ENCODE results near the gene CCL23. TPM values are rescaled to one million over a fixed set of nuclear protein-coding genes. Genes with fewer than 3 reads are reported as not detected.

CCL23 gene
- polyA plus RNA-seq, 1 donor from 2014 or later = not detected

DNA sequence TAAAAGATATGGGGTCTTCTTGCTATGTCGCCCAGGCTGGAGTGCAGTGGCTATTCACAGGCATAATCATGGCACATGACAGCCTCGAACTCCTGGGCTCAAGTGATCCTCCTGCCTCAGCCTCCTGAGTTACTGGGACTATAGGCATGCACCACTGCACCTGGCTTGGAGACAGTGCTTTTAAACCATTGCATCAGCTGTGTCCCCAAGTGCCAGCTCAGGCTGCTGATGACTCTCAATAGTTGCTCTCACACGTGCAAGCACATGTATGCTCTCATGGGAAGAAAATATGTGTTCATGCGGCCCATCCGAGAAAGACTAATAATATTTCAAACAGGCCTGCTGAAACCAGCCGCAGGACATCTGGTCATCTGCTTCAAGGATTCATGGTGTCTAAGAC, 45.2 kb downstream of the CCL23 start:
- H3F3A ChIP-seq (ENCODE audit: insufficient read depth, low read length, poor library complexity, severe bottlenecking) = no peaks in the 10 kb centered on the region
- no peak overlapping the region for H2AFZ ChIP-seq (ENCODE audit: low read depth, low read length)
- no peaks in the 10 kb centered on the region for H3K9me2 ChIP-seq (ENCODE audit: insufficient read depth, low read length)
- no peaks in the 10 kb centered on the region for H3K79me2 ChIP-seq (replicated peaks; ENCODE audit: insufficient read depth, low read length)
- no peak overlapping the region for H3K9ac ChIP-seq (ENCODE audit: low read length)
- H3K4me3 ChIP-seq (ENCODE audit: low read length) = no peak overlapping the region
- no peak overlapping the region for H3K27ac ChIP-seq (ENCODE audit: low read length)
- H3K4me2 ChIP-seq (ENCODE audit: low read length) = no peak overlapping the region
- H4K20me1 ChIP-seq (ENCODE audit: insufficient read depth) = no peaks in the 10 kb centered on the region
- TF ChIP-seq RAD21 (conservative IDR thresholded peaks at IDR 0.05) = no peak
- TF ChIP-seq EZH2 (IDR thresholded peaks at IDR 0.05; ENCODE audit: borderline replicate concordance, insufficient read depth, low read length, poor library complexity, severe bottlenecking) = no peak
- TF ChIP-seq, protein P1, sequence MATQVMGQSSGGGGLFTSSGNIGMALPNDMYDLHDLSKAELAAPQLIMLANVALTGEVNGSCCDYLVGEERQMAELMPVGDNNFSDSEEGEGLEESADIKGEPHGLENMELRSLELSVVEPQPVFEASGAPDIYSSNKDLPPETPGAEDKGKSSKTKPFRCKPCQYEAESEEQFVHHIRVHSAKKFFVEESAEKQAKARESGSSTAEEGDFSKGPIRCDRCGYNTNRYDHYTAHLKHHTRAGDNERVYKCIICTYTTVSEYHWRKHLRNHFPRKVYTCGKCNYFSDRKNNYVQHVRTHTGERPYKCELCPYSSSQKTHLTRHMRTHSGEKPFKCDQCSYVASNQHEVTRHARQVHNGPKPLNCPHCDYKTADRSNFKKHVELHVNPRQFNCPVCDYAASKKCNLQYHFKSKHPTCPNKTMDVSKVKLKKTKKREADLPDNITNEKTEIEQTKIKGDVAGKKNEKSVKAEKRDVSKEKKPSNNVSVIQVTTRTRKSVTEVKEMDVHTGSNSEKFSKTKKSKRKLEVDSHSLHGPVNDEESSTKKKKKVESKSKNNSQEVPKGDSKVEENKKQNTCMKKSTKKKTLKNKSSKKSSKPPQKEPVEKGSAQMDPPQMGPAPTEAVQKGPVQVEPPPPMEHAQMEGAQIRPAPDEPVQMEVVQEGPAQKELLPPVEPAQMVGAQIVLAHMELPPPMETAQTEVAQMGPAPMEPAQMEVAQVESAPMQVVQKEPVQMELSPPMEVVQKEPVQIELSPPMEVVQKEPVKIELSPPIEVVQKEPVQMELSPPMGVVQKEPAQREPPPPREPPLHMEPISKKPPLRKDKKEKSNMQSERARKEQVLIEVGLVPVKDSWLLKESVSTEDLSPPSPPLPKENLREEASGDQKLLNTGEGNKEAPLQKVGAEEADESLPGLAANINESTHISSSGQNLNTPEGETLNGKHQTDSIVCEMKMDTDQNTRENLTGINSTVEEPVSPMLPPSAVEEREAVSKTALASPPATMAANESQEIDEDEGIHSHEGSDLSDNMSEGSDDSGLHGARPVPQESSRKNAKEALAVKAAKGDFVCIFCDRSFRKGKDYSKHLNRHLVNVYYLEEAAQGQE (IDR thresholded peaks at IDR 0.05; ENCODE audit: borderline replicate concordance) = no peak
- no peak for TF ChIP-seq MXI1 (conservative IDR thresholded peaks at IDR 0.05; ENCODE audit: poor library complexity, severe bottlenecking)
- no peak for TF ChIP-seq POLR2AphosphoS5 (IDR thresholded peaks at IDR 0.05)
- TF ChIP-seq, protein P2, sequence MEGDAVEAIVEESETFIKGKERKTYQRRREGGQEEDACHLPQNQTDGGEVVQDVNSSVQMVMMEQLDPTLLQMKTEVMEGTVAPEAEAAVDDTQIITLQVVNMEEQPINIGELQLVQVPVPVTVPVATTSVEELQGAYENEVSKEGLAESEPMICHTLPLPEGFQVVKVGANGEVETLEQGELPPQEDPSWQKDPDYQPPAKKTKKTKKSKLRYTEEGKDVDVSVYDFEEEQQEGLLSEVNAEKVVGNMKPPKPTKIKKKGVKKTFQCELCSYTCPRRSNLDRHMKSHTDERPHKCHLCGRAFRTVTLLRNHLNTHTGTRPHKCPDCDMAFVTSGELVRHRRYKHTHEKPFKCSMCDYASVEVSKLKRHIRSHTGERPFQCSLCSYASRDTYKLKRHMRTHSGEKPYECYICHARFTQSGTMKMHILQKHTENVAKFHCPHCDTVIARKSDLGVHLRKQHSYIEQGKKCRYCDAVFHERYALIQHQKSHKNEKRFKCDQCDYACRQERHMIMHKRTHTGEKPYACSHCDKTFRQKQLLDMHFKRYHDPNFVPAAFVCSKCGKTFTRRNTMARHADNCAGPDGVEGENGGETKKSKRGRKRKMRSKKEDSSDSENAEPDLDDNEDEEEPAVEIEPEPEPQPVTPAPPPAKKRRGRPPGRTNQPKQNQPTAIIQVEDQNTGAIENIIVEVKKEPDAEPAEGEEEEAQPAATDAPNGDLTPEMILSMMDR (IDR thresholded peaks at IDR 0.05; ENCODE audit: poor library complexity, severe bottlenecking) = no peak
- no peak for TF ChIP-seq EP300 (conservative IDR thresholded peaks at IDR 0.05; ENCODE audit: poor library complexity, severe bottlenecking)
- TF ChIP-seq TAF1 (IDR thresholded peaks at IDR 0.05; ENCODE audit: low read depth) = no peak
- TF ChIP-seq SMC3 (conservative IDR thresholded peaks at IDR 0.05; ENCODE audit: poor library complexity) = no peak
- H3K27me3 ChIP-seq (ENCODE audit: insufficient read depth, low read depth, low read length) = no peaks in the 10 kb centered on the region
- no peaks in the 10 kb centered on the region for H3K36me3 ChIP-seq (ENCODE audit: insufficient read depth, low read length)
- no peaks in the 10 kb centered on the region for H3K9me3 ChIP-seq (ENCODE audit: low read length)

DNA sequence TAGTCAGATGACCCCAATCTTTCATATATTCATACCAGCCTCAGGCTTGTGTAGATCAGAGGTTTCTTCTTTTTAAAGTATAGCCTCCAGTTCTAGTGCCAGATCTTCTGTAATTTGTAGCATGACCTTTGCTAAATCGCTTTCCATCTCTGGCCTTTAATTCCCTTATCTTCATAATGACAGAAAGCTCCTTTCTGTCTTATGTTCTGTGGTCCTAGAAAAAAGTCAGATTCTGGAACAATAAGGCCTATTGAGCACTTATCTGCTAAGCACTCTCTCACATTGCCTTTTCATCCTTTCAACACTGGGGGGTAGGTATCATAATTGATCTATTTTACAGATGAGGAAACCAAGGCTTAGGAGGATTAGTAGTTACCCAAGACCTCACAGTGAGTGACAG, 45.7 kb downstream of the CCL23 start:
- Histone ChIP-seq H3K27me3 (ENCODE audit: insufficient read depth, low read depth, low read length) (no peaks in the 10 kb centered on the region), H3K36me3 (ENCODE audit: insufficient read depth, low read length) (no peaks in the 10 kb centered on the region), H3K9me3 (ENCODE audit: low read length) (no peaks in the 10 kb centered on the region), H3F3A (ENCODE audit: insufficient read depth, low read length, poor library complexity, severe bottlenecking) (no peaks in the 10 kb centered on the region), H3K4me2 (ENCODE audit: low read length) (no peak overlapping the region), H3K27ac (ENCODE audit: low read length) (no peak overlapping the region), H3K4me3 (ENCODE audit: low read length) (no peak overlapping the region), H3K9me2 (ENCODE audit: insufficient read depth, low read length) (no peaks in the 10 kb centered on the region), H3K9ac (ENCODE audit: low read length) (no peak overlapping the region), H3K79me2 (replicated peaks; ENCODE audit: insufficient read depth, low read length) (no peaks in the 10 kb centered on the region), H4K20me1 (ENCODE audit: insufficient read depth) (no peaks in the 10 kb centered on the region), H2AFZ (ENCODE audit: low read depth, low read length) (no peak overlapping the region)
- TF ChIP-seq SMC3 (conservative IDR thresholded peaks at IDR 0.05; ENCODE audit: poor library complexity) = no peak
- no peak for TF ChIP-seq TAF1 (IDR thresholded peaks at IDR 0.05; ENCODE audit: low read depth)
- TF ChIP-seq, protein P1 (IDR thresholded peaks at IDR 0.05; ENCODE audit: borderline replicate concordance) = no peak
- TF ChIP-seq EP300 (conservative IDR thresholded peaks at IDR 0.05; ENCODE audit: poor library complexity, severe bottlenecking) = no peak
- TF ChIP-seq RAD21 (conservative IDR thresholded peaks at IDR 0.05) = no peak
- no peak for TF ChIP-seq MXI1 (conservative IDR thresholded peaks at IDR 0.05; ENCODE audit: poor library complexity, severe bottlenecking)
- TF ChIP-seq, protein P2 (IDR thresholded peaks at IDR 0.05; ENCODE audit: poor library complexity, severe bottlenecking) = no peak
- TF ChIP-seq POLR2AphosphoS5 (IDR thresholded peaks at IDR 0.05) = no peak
- TF ChIP-seq EZH2 (IDR thresholded peaks at IDR 0.05; ENCODE audit: borderline replicate concordance, insufficient read depth, low read length, poor library complexity, severe bottlenecking) = no peak

Data from neural cell (in vitro differentiated cells).